CD14-positive monocyte (primary cell): Measurements from ENCODE around the gene EPHA10. TPM values are rescaled to one million over a fixed set of nuclear protein-coding genes. Genes with fewer than 3 reads are reported as not detected.

Experiments
- DNase-seq, 3 donors: peaks; one replicate each; pipeline ENCODE4 v3.0.0-alpha.2; 2011 to 2022
- H2AFZ ChIP-seq: 2 replicates; pipeline ENCODE4 v1.6.0; 2012; ENCODE audit warnings: mild to moderate bottlenecking, low read depth, low read length, inconsistent platforms; ENCODE audit not compliant: insufficient read depth, poor library complexity, severe bottlenecking
- H3K27ac ChIP-seq, 2 donors: 1 replicate in 1 of 2; 2 replicates in 1 of 2; pipeline ENCODE4 v1.5.1; 2012 to 2013; ENCODE audit warnings: low read length in 2 of 2, control low read depth in 1 of 2, inconsistent platforms in 1 of 2, low read depth in 1 of 2, mild to moderate bottlenecking in 1 of 2
- H3K27me3 ChIP-seq, 2 donors: one replicate each; pipeline versions ENCODE4 v1.6.0 to v1.6.1; 2011 to 2013; ENCODE audit warnings: low read length in 2 of 2; ENCODE audit not compliant: control insufficient read depth in 2 of 2, insufficient read depth in 2 of 2
- H3K36me3 ChIP-seq, 2 donors: replicated peaks in 1 of 2; 1 replicate in 1 of 2; 2 replicates in 1 of 2; pipeline versions ENCODE4 v1.5.1 to v1.6.1; 2012 to 2013; ENCODE audit warnings: low read length in 2 of 2, control low read depth in 1 of 2, inconsistent platforms in 1 of 2, mild to moderate bottlenecking in 1 of 2; ENCODE audit not compliant: insufficient read depth in 2 of 2, control insufficient read depth in 1 of 2
- H3K4me1 ChIP-seq, 2 donors: 1 replicate in 1 of 2; 2 replicates in 1 of 2; pipeline versions ENCODE4 v1.5.1 to v1.6.1; 2012 to 2013; ENCODE audit warnings: low read length in 2 of 2, control low read depth in 1 of 2, inconsistent platforms in 1 of 2, mild to moderate bottlenecking in 1 of 2, moderate library complexity in 1 of 2; ENCODE audit not compliant: insufficient read depth in 2 of 2, control insufficient read depth in 1 of 2
- H3K4me2 ChIP-seq: replicated peaks from 2 replicates; pipeline ENCODE3; 2012; ENCODE audit warnings: low read length, moderate library complexity, mild to moderate bottlenecking; ENCODE audit not compliant: poor library complexity, severe bottlenecking; ENCODE audit errors: extremely low read depth
- H3K4me3 ChIP-seq, 3 experiments: fragments of 200-600 bp in 1 of 3; sonication (generic) in 1 of 3; replicated peaks in 1 of 3; 1 replicate in 2 of 3; 2 replicates in 1 of 3; pipeline ENCODE4 v1.5.1; 2011 to 2013; ENCODE audit warnings: low read length in 3 of 3, mild to moderate bottlenecking in 3 of 3, control low read depth in 2 of 3, low read depth in 2 of 3, inconsistent platforms in 1 of 3, moderate library complexity in 1 of 3
- H3K79me2 ChIP-seq: 2 replicates; pipeline ENCODE4 v1.6.0; 2012; ENCODE audit warnings: mild to moderate bottlenecking, control low read depth, inconsistent platforms, low read length, moderate library complexity; ENCODE audit not compliant: insufficient read depth
- H3K9ac ChIP-seq: 2 replicates; pipeline ENCODE4 v1.6.0; 2017; ENCODE audit warnings: low read length, mild to moderate bottlenecking; ENCODE audit not compliant: insufficient read depth, poor library complexity, severe bottlenecking
- H3K9me3 ChIP-seq, 2 donors: replicated peaks in 1 of 2; 1 replicate in 1 of 2; 2 replicates in 1 of 2; pipeline versions ENCODE4 v1.5.1 to v1.6.1; 2012 to 2013; ENCODE audit warnings: low read length in 2 of 2, control low read depth in 1 of 2; ENCODE audit not compliant: control insufficient read depth in 1 of 2, insufficient read depth in 1 of 2
- H4K20me1 ChIP-seq: 2 replicates; pipeline ENCODE4 v1.6.0; 2012; ENCODE audit warnings: mild to moderate bottlenecking, low read length, control low read depth, moderate library complexity; ENCODE audit not compliant: insufficient read depth
- H3K27ac Mint-ChIP-seq, 7 donors: one replicate each; pipeline ENCODE4 v1.8.0; 2020; ENCODE audit warnings: mild to moderate bottlenecking in 7 of 7, mixed read lengths in 7 of 7, moderate library complexity in 6 of 7, inconsistent platforms in 2 of 7
- H3K27me3 Mint-ChIP-seq, 3 donors: one replicate each; pipeline ENCODE4 v1.8.0; 2021 to 2022; ENCODE audit warnings: low read depth in 3 of 3, mild to moderate bottlenecking in 3 of 3, mixed read lengths in 3 of 3, moderate library complexity in 3 of 3, inconsistent platforms in 1 of 3
- H3K36me3 Mint-ChIP-seq, 2 donors: one replicate each; pipeline ENCODE4 v1.8.0; 2020; ENCODE audit warnings: mixed read lengths in 2 of 2, inconsistent platforms in 1 of 2, mild to moderate bottlenecking in 1 of 2
- H3K4me1 Mint-ChIP-seq: one replicate; pipeline ENCODE4 v1.8.0; 2020; ENCODE audit warnings: mild to moderate bottlenecking, mixed read lengths
- H3K4me3 Mint-ChIP-seq, 2 donors: one replicate each; pipeline ENCODE4 v1.8.0; 2020; ENCODE audit warnings: mild to moderate bottlenecking in 2 of 2, mixed read lengths in 2 of 2, moderate library complexity in 1 of 2
- H3K9me3 Mint-ChIP-seq, 7 donors: one replicate each; pipeline ENCODE4 v1.8.0; 2020 to 2022; ENCODE audit warnings: mixed read lengths in 7 of 7, mild to moderate bottlenecking in 6 of 7, moderate library complexity in 6 of 7, inconsistent platforms in 2 of 7
- WGBS: methylation state at CpG from one replicate; pipeline ENCODE4 v1.1.5; 2013; ENCODE audit warnings: missing lambda C conversion rate; ENCODE audit not compliant: insufficient coverage; 5-methylcytosine and 5-hydroxymethylcytosine counted together
- intact Hi-C, 2 donors: fragments of 100-400 bp; cut with micrococcal nuclease; formaldehyde crosslinking; loops; one replicate each; pipeline versions ENCODE4 v1.15.0 to v1.15.1; 2023
- polyA plus RNA-seq, 3 donors: library from polyadenylated mRNA; depleted of rRNA in 1 of 3; unstranded in 2 of 3; stranded (reverse) in 1 of 3; fragments of 300-500 nt in 2 of 3; fragments of >200 nt in 1 of 3; fragmentation: Illumina TruSeq in 2 of 3; gene quantifications; 1 replicate in 2 of 3; 2 replicates in 1 of 3; pipeline ENCODE4 v1.2.3, GENCODE V29; 2012 to 2021
- TF ChIP-seq, protein P1 (sequence below): fragments of 200-600 bp; IDR thresholded peaks from one replicate; pipeline ENCODE4 v1.8.0; 2022; ENCODE audit warnings: antibody characterized with exemption, mild to moderate bottlenecking

Gene EPHA10
- polyA plus RNA-seq, 3 donors, result not detected

DNA sequence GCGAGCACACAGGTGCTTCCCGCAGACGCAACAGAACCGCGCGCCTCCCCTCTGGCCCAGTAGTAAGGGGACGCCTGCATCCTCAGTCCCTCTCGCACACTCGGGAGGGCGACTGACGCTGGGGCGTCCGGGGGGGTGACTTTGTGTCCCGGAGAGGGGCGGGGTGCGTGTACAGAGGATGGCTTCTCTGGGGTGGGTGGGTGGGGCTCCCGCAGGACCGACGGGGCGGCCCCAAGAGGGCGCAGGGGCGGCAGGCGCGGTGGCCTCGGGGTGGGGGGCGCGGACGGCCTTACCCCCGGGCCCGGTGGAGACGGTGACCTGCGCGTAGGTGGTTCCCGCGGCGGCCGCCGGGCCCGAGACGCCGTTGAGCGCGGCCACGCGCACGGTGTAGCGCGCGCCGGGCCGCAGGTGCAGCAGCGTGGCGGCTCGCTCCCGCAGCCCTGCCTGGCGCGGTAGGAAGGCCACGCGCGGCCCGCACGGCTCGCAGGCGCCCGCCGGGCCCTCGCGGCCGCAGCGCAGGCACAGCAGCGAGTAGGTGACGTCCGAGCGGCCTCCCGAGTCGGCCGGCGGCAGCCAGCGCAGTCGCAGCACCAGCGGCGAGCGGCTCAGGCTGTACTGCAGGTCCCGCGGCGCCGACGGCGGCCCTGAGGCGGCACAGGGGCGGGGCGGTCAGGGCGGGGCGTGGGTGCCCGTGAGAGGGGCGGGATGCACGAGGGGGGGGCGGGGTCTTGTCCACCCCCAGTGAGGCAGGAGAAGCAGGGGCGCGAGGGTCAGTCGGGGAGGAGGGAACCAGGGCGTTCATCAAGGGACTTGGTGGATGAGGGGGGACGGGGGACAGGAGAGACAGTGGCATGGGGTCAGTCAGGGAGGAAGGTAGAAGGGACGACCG, 12.1 kb downstream of the EPHA10 start:
- Histone ChIP-seq H3K4me3 (no peak overlapping the region), H3K9me3 (peaks cover 0 to 9% of the 10 kb centered on the region in 2 donors), H3K36me3 (no peaks in the 10 kb centered on the region), H3K79me2 (no peaks in the 10 kb centered on the region), H3K4me1 (no peaks in the 10 kb centered on the region), H3K27ac (no peak overlapping the region), H3K27me3 (peaks cover 23 to 73% of the 10 kb centered on the region in 2 donors), H3K9ac (no peak overlapping the region), H4K20me1 (no peaks in the 10 kb centered on the region), H3K4me2 (no peak overlapping the region), H2AFZ (no peak overlapping the region)
- Mint-ChIP-seq H3K27ac (no peak overlapping the region), H3K4me1 (peaks cover 10% of the 10 kb centered on the region), H3K27me3 (peaks cover 64 to 69% (median 65%) of the 10 kb centered on the region in 3 donors), H3K9me3 (peaks cover 0 to 7% (median 4%) of the 10 kb centered on the region in 7 donors), H3K4me3 (peak overlapping the region; percentile 47 to 79), H3K36me3 (no peaks in the 10 kb centered on the region)
- no peak for DNase-seq
- 2% methylated on average over 86 of the region's 105 CpGs for WGBS
- intact Hi-C loops, result no loop called here
- TF ChIP-seq, protein P1, sequence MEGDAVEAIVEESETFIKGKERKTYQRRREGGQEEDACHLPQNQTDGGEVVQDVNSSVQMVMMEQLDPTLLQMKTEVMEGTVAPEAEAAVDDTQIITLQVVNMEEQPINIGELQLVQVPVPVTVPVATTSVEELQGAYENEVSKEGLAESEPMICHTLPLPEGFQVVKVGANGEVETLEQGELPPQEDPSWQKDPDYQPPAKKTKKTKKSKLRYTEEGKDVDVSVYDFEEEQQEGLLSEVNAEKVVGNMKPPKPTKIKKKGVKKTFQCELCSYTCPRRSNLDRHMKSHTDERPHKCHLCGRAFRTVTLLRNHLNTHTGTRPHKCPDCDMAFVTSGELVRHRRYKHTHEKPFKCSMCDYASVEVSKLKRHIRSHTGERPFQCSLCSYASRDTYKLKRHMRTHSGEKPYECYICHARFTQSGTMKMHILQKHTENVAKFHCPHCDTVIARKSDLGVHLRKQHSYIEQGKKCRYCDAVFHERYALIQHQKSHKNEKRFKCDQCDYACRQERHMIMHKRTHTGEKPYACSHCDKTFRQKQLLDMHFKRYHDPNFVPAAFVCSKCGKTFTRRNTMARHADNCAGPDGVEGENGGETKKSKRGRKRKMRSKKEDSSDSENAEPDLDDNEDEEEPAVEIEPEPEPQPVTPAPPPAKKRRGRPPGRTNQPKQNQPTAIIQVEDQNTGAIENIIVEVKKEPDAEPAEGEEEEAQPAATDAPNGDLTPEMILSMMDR, result no peak

- H2AFZ ChIP-seq, result no peak overlapping the region
- intact Hi-C loops, result no loop called here
- Mint-ChIP-seq H3K36me3 (no peaks in the 10 kb centered on the region), H3K27me3 (peaks cover 66 to 72% (median 66%) of the 10 kb centered on the region in 3 donors), H3K4me3 (peak overlapping the region; percentile 47 to 79), H3K9me3 (peaks cover 0 to 10% (median 5%) of the 10 kb centered on the region in 7 donors), H3K4me1 (peaks cover 10% of the 10 kb centered on the region), H3K27ac (no peak overlapping the region)
- H3K4me2 ChIP-seq, result no peak overlapping the region
- H3K9me3 ChIP-seq, result peaks cover 0 to 9% of the 10 kb centered on the region in 2 donors
- no peak overlapping the region for H3K27ac ChIP-seq
- H3K36me3 ChIP-seq, result no peaks in the 10 kb centered on the region
- no peaks in the 10 kb centered on the region for H3K4me1 ChIP-seq
- no peak for DNase-seq
- no peak overlapping the region for H3K4me3 ChIP-seq
- 7% methylated on average over 2 of the region's 11 CpGs for WGBS
- no peaks in the 10 kb centered on the region for H4K20me1 ChIP-seq
- TF ChIP-seq, protein P1, result no peak
- no peak overlapping the region for H3K9ac ChIP-seq
- H3K79me2 ChIP-seq, result no peaks in the 10 kb centered on the region
- peaks cover 23 to 69% of the 10 kb centered on the region in 2 donors for H3K27me3 ChIP-seq
These were observed 12.7 kb downstream of the EPHA10 start for GRCh38 chr1:37752213-37752582.
